Uterus (tissue), 4 donors: ENCODE data around the gene BTBD16. TPM values are rescaled to one million over a fixed set of nuclear protein-coding genes. Genes with fewer than 3 reads are reported as not detected.

Experiments used
- DNase-seq, 2 donors: peaks; one replicate each; pipeline ENCODE4 v3.0.0-alpha.2; 2019 to 2020
- H3K27ac ChIP-seq, 2 donors: fragments of 200-600 bp; sonication (generic); 1 replicate in 1 of 2; 2 replicates in 1 of 2; pipeline ENCODE4 v1.5.1; 2016 to 2018
- H3K27me3 ChIP-seq, 2 donors: fragments of 200-600 bp; sonication (generic); one replicate each; pipeline ENCODE4 v1.5.1; 2018 to 2019; ENCODE audit warnings: control low read depth in 1 of 2
- H3K36me3 ChIP-seq, 2 donors: fragments of 200-600 bp; sonication (generic); one replicate each; pipeline ENCODE4 v1.5.1; 2019; ENCODE audit warnings: control low read depth in 1 of 2
- H3K4me1 ChIP-seq, 2 donors: fragments of 200-600 bp; sonication (generic); one replicate each; pipeline ENCODE4 v1.5.1; 2018 to 2019; ENCODE audit warnings: control low read depth in 1 of 2
- H3K4me3 ChIP-seq, 2 donors: fragments of 200-600 bp; sonication (generic); 1 replicate in 1 of 2; 2 replicates in 1 of 2; pipeline ENCODE4 v1.5.1; 2018 to 2019; ENCODE audit warnings: mild to moderate bottlenecking in 1 of 2
- H3K9me3 ChIP-seq, 2 donors: fragments of 200-600 bp; sonication (generic); one replicate each; pipeline ENCODE4 v1.5.1; 2019; ENCODE audit warnings: control low read depth in 1 of 2
- CTCF ChIP-seq, 4 experiments: fragments of 200-600 bp in 2 of 4; fragments of 450-650 bp in 2 of 4; sonication (generic) in 2 of 4; IDR thresholded peaks; one replicate each; pipeline ENCODE4 v1.5.1; 2016 to 2019; ENCODE audit warnings: antibody characterized with exemption in 4 of 4, mild to moderate bottlenecking in 2 of 4, moderate library complexity in 1 of 4
- POLR2A ChIP-seq, 2 donors: fragments of 450-650 bp; IDR thresholded peaks; one replicate each; pipeline ENCODE4 v1.6.1; 2016; ENCODE audit warnings: antibody characterized with exemption in 2 of 2, mild to moderate bottlenecking in 1 of 2, moderate library complexity in 1 of 2
- intact Hi-C: fragments of 100-400 bp; cut with DNase I; formaldehyde crosslinking; loops from one replicate; pipeline ENCODE4 v1.15.1; 2023; ENCODE audit warnings: low total_unique reads
- total RNA-seq, 4 donors: library from RNA; depleted of rRNA in 3 of 4; stranded (reverse); fragments of >200 nt in 3 of 4; gene quantifications; one replicate each; pipeline versions ENCODE4 v1.1.0 to v1.2.4, GENCODE V29; 2014 to 2023
- donor health status: DM: yes; HTN: yes; CAD: no.

Gene BTBD16
- total RNA-seq, 4 donors from 2014 or later, result 0.14 to 0.46 TPM; not detected in 2

GRCh38 chr10:122363311-122363710 is 92.2 kb downstream of the BTBD16 start:
- Histone ChIP-seq H3K9me3 (peaks cover 0 to 6% of the 10 kb centered on the region in 2 donors), H3K36me3 (no peaks in the 10 kb centered on the region), H3K4me1 (no peaks in the 10 kb centered on the region), H3K4me3 (no peak overlapping the region), H3K27ac (no peak overlapping the region), H3K27me3 (no peaks in the 10 kb centered on the region)
- TF ChIP-seq POLR2A (IDR thresholded peaks at IDR 0.05), result no peak
- TF ChIP-seq CTCF (IDR thresholded peaks at IDR 0.05), result no peak
- DNase-seq, result no peak
- intact Hi-C loops, result no loop called here

- no peak overlapping the region for H3K27ac ChIP-seq
- peaks cover 0 to 6% of the 10 kb centered on the region in 2 donors for H3K9me3 ChIP-seq
- H3K27me3 ChIP-seq, result no peaks in the 10 kb centered on the region
- no peak overlapping the region for H3K4me3 ChIP-seq
- no peak for DNase-seq
- TF ChIP-seq POLR2A (IDR thresholded peaks at IDR 0.05), result no peak
- intact Hi-C loops, result no loop called here
- no peaks in the 10 kb centered on the region for H3K36me3 ChIP-seq
- H3K4me1 ChIP-seq, result no peaks in the 10 kb centered on the region
Observed at GRCh38 chr10:122363722-122364463, 92.8 kb downstream of the BTBD16 start.

GRCh38 chr10:122368502-122369254 is 97.6 kb downstream of the BTBD16 start:
- DNase-seq, result no peak
- Histone ChIP-seq H3K9me3 (no peaks in the 10 kb centered on the region), H3K4me3 (no peak overlapping the region), H3K36me3 (no peaks in the 10 kb centered on the region), H3K4me1 (no peaks in the 10 kb centered on the region), H3K27ac (no peak overlapping the region), H3K27me3 (no peaks in the 10 kb centered on the region)
- TF ChIP-seq CTCF (IDR thresholded peaks at IDR 0.05) (no peak), POLR2A (IDR thresholded peaks at IDR 0.05) (no peak)
- intact Hi-C loops, result no loop called here

- Histone ChIP-seq H3K4me1 (no peaks in the 10 kb centered on the region), H3K9me3 (no peaks in the 10 kb centered on the region), H3K36me3 (no peaks in the 10 kb centered on the region), H3K27me3 (no peaks in the 10 kb centered on the region), H3K4me3 (no peak overlapping the region), H3K27ac (peak overlapping the region in 1 of 2 donors; percentile 99)
- TF ChIP-seq POLR2A (IDR thresholded peaks at IDR 0.05) (no peak), CTCF (IDR thresholded peaks at IDR 0.05) (no peak)
- DNase-seq, result no peak
- intact Hi-C loops, result no loop called here
Observed at GRCh38 chr10:122373108-122373507, 102.0 kb downstream of the BTBD16 start.

- peak in 1 of 2 donors; percentile 27 for DNase-seq
- Histone ChIP-seq H3K4me3 (peak overlapping the region; percentile 34 to 90), H3K9me3 (no peaks in the 10 kb centered on the region), H3K4me1 (no peaks in the 10 kb centered on the region), H3K27me3 (no peaks in the 10 kb centered on the region), H3K36me3 (no peaks in the 10 kb centered on the region), H3K27ac (peak overlapping the region; percentile 97 to 99)
- no peak for TF ChIP-seq CTCF (IDR thresholded peaks at IDR 0.05)
- TF ChIP-seq POLR2A (IDR thresholded peaks at IDR 0.05), result no peak
- intact Hi-C loops, result no loop called here
Observed at GRCh38 chr10:122373721-122374120, 102.6 kb downstream of the BTBD16 start.
